GM12875 (cell line): ENCODE results near the gene A3GALT2.

Source experiments
- H3K4me3 ChIP-seq: one replicate; pipeline ENCODE4 v1.5.1; 2011; ENCODE audit warnings: low read depth, low read length, control low read depth
- CTCF ChIP-seq: IDR thresholded peaks from 2 replicates; pipeline ENCODE4 v1.5.1; 2011; ENCODE audit warnings: low read depth, mild to moderate bottlenecking, control low read depth, inconsistent platforms, low read length, moderate library complexity, borderline replicate concordance; ENCODE audit not compliant: insufficient read depth

The A3GALT2 gene

GRCh38 chr1:33275195-33275594 is 45.7 kb downstream of the A3GALT2 start:
- TF ChIP-seq CTCF: no peak
- H3K4me3 ChIP-seq: no peak overlapping the region

GRCh38 chr1:33274446-33274845 is 46.5 kb downstream of the A3GALT2 start:
- H3K4me3 ChIP-seq: no peak overlapping the region
- TF ChIP-seq CTCF: no peak

GRCh38 chr1:33273961-33274371 is 46.9 kb downstream of the A3GALT2 start:
- no peak for TF ChIP-seq CTCF

GRCh38 chr1:33273406-33273805 is 47.5 kb downstream of the A3GALT2 start:
- no peak for TF ChIP-seq CTCF
- no peak overlapping the region for H3K4me3 ChIP-seq

More at GRCh38 chr1:33273961-33274371, 46.9 kb downstream of the A3GALT2 start:
- no peak overlapping the region for H3K4me3 ChIP-seq

GRCh38 chr1:33272930-33273329 is 48.0 kb downstream of the A3GALT2 start:
- no peak overlapping the region for H3K4me3 ChIP-seq
- TF ChIP-seq CTCF: no peak

- TF ChIP-seq CTCF: no peak
- H3K4me3 ChIP-seq: no peak overlapping the region
These were observed 48.4 kb downstream of the A3GALT2 start for GRCh38 chr1:33272509-33272908.

- no peak for TF ChIP-seq CTCF
- no peak overlapping the region for H3K4me3 ChIP-seq
These were observed 49.0 kb downstream of the A3GALT2 start for GRCh38 chr1:33271666-33272505.
